ENCODE measurements around the gene MT1H.

DNA sequence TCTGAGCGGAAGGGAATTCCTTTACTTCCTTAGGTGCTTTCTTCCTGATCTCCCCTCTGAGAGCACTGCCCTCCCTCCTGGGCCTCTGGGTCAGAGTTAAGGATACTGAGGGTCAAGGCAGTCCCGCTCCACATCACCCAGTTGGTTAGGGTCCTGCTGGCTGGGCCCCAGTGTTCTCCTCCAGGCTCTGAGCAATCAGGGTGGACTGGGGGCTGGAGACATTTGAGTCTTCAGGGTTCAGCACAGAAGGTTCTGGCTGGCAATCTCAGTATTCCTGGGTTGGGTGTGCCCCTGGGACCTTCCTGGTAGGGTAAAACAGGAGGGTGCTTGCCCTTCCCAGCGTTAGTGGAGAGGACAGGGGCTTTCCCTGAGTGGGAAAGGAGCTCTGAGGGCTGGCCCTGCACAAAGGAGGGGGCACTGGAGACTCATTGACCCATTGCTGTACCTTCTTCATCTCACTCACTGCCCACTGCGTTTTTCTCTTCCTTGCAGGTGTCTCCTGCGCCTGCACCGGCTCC lies 36.7 kb upstream of the MT1H start:
- TF ChIP-seq ZNF157 (tag by site-specific recombination; IDR thresholded peaks at IDR 0.05) (no peak), ZNF561 (tag by site-specific recombination; IDR thresholded peaks at IDR 0.05; ENCODE audit: borderline replicate concordance) (no peak), CTCF (tag by site-specific recombination; IDR thresholded peaks at IDR 0.05) (no peak), ZNF664 (tag by site-specific recombination; IDR thresholded peaks at IDR 0.05) (no peak), ZBTB44 (tag by site-specific recombination; IDR thresholded peaks at IDR 0.05) (no peak), ZBTB8A (tag by site-specific recombination; IDR thresholded peaks at IDR 0.05) (no peak), ZNF274 (IDR thresholded peaks at IDR 0.05; ENCODE audit: low read length) (no peak), ZNF274 (tag by site-specific recombination; IDR thresholded peaks at IDR 0.05; ENCODE audit: borderline replicate concordance) (no peak), PBX3 (CRISPR knock-in tag; IDR thresholded peaks at IDR 0.05) (no peak), ZNF645 (tag by site-specific recombination; IDR thresholded peaks at IDR 0.05) (no peak), ZNF404 (tag by site-specific recombination; IDR thresholded peaks at IDR 0.05) (no peak)
- TF ChIP-seq, protein P1, sequence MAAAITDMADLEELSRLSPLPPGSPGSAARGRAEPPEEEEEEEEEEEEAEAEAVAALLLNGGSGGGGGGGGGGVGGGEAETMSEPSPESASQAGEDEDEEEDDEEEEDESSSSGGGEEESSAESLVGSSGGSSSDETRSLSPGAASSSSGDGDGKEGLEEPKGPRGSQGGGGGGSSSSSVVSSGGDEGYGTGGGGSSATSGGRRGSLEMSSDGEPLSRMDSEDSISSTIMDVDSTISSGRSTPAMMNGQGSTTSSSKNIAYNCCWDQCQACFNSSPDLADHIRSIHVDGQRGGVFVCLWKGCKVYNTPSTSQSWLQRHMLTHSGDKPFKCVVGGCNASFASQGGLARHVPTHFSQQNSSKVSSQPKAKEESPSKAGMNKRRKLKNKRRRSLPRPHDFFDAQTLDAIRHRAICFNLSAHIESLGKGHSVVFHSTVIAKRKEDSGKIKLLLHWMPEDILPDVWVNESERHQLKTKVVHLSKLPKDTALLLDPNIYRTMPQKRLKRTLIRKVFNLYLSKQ (tag by site-specific recombination; IDR thresholded peaks at IDR 0.05; ENCODE audit: borderline replicate concordance) = no peak
- TF ChIP-seq, protein P2, sequence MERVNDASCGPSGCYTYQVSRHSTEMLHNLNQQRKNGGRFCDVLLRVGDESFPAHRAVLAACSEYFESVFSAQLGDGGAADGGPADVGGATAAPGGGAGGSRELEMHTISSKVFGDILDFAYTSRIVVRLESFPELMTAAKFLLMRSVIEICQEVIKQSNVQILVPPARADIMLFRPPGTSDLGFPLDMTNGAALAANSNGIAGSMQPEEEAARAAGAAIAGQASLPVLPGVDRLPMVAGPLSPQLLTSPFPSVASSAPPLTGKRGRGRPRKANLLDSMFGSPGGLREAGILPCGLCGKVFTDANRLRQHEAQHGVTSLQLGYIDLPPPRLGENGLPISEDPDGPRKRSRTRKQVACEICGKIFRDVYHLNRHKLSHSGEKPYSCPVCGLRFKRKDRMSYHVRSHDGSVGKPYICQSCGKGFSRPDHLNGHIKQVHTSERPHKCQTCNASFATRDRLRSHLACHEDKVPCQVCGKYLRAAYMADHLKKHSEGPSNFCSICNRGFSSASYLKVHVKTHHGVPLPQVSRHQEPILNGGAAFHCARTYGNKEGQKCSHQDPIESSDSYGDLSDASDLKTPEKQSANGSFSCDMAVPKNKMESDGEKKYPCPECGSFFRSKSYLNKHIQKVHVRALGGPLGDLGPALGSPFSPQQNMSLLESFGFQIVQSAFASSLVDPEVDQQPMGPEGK (tag by site-specific recombination; IDR thresholded peaks at IDR 0.05) = no peak
- TF ChIP-seq, protein P3, sequence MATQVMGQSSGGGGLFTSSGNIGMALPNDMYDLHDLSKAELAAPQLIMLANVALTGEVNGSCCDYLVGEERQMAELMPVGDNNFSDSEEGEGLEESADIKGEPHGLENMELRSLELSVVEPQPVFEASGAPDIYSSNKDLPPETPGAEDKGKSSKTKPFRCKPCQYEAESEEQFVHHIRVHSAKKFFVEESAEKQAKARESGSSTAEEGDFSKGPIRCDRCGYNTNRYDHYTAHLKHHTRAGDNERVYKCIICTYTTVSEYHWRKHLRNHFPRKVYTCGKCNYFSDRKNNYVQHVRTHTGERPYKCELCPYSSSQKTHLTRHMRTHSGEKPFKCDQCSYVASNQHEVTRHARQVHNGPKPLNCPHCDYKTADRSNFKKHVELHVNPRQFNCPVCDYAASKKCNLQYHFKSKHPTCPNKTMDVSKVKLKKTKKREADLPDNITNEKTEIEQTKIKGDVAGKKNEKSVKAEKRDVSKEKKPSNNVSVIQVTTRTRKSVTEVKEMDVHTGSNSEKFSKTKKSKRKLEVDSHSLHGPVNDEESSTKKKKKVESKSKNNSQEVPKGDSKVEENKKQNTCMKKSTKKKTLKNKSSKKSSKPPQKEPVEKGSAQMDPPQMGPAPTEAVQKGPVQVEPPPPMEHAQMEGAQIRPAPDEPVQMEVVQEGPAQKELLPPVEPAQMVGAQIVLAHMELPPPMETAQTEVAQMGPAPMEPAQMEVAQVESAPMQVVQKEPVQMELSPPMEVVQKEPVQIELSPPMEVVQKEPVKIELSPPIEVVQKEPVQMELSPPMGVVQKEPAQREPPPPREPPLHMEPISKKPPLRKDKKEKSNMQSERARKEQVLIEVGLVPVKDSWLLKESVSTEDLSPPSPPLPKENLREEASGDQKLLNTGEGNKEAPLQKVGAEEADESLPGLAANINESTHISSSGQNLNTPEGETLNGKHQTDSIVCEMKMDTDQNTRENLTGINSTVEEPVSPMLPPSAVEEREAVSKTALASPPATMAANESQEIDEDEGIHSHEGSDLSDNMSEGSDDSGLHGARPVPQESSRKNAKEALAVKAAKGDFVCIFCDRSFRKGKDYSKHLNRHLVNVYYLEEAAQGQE (tag by site-specific recombination; IDR thresholded peaks at IDR 0.05) = no peak
